Measurements from ENCODE around the gene KIZ.

KIZ gene

GRCh38 chr20:21139881-21140566, 14.1 kb downstream of the KIZ start:
- TF ChIP-seq POLR2AphosphoS5 (IDR thresholded peaks at IDR 0.05; ENCODE audit: low read depth, low read length) (no peak), REST (IDR thresholded peaks at IDR 0.05; ENCODE audit: insufficient read depth in 1 of 2, low read depth in 2 of 2, low read length in 2 of 2) (no peak), SIN3A (IDR thresholded peaks at IDR 0.05; ENCODE audit: borderline replicate concordance, insufficient read depth, low read length) (no peak), TAF1 (IDR thresholded peaks at IDR 0.05; ENCODE audit: borderline replicate concordance, insufficient read depth, low read length) (no peak), FOXP2 (optimal IDR thresholded peaks at IDR 0.05; ENCODE audit: borderline replicate concordance, extremely low read depth, extremely low read length, insufficient read depth) (no peak)

GRCh38 chr20:21141825-21142224, 15.9 kb downstream of the KIZ start:
- no peak for TF ChIP-seq TAF1 (IDR thresholded peaks at IDR 0.05; ENCODE audit: borderline replicate concordance, insufficient read depth, low read length)
- TF ChIP-seq SIN3A (IDR thresholded peaks at IDR 0.05; ENCODE audit: borderline replicate concordance, insufficient read depth, low read length): no peak
- TF ChIP-seq FOXP2 (optimal IDR thresholded peaks at IDR 0.05; ENCODE audit: borderline replicate concordance, extremely low read depth, extremely low read length, insufficient read depth): no peak
- TF ChIP-seq REST (IDR thresholded peaks at IDR 0.05; ENCODE audit: insufficient read depth in 1 of 2, low read depth in 2 of 2, low read length in 2 of 2): no peak
- no peak for TF ChIP-seq POLR2AphosphoS5 (IDR thresholded peaks at IDR 0.05; ENCODE audit: low read depth, low read length)

GRCh38 chr20:21143194-21143890, 17.5 kb downstream of the KIZ start:
- TF ChIP-seq SIN3A (IDR thresholded peaks at IDR 0.05; ENCODE audit: borderline replicate concordance, insufficient read depth, low read length) (no peak), POLR2AphosphoS5 (IDR thresholded peaks at IDR 0.05; ENCODE audit: low read depth, low read length) (no peak), FOXP2 (optimal IDR thresholded peaks at IDR 0.05; ENCODE audit: borderline replicate concordance, extremely low read depth, extremely low read length, insufficient read depth) (no peak), TAF1 (IDR thresholded peaks at IDR 0.05; ENCODE audit: borderline replicate concordance, insufficient read depth, low read length) (no peak), REST (IDR thresholded peaks at IDR 0.05; ENCODE audit: insufficient read depth in 1 of 2, low read depth in 2 of 2, low read length in 2 of 2) (no peak)

DNA sequence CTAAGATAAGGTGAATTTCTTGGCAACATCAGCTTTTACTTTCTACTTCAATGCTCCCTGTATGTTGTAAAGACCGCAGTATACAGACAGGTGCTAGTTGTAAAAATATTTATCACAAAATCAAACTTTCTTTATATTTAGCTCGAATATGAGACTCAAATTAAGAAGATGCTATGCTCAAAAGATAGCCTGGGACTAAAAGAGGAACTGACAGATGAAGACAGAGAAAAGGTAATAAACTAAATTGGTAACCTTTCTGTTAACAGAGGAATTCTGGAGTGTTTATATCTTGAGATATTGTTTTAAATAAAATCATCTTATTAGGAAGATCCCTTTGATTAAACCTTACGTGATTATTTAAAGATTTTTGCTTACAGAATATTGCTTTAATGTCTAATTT, 19.5 kb downstream of the KIZ start:
- no peak for TF ChIP-seq FOXP2 (optimal IDR thresholded peaks at IDR 0.05; ENCODE audit: borderline replicate concordance, extremely low read depth, extremely low read length, insufficient read depth)
- no peak for TF ChIP-seq REST (IDR thresholded peaks at IDR 0.05; ENCODE audit: insufficient read depth in 1 of 2, low read depth in 2 of 2, low read length in 2 of 2)
- TF ChIP-seq SIN3A (IDR thresholded peaks at IDR 0.05; ENCODE audit: borderline replicate concordance, insufficient read depth, low read length): no peak

All from PFSK-1 (cell line).